Measurements from ENCODE around the gene STON2.

STON2 gene

GRCh38 chr14:81345781-81346180 is 54.3 kb downstream of the STON2 start:
- no peak for DNase-seq
- no peak for TF ChIP-seq POLR2A (IDR thresholded peaks at IDR 0.05; ENCODE audit: low read length)
- no peak for TF ChIP-seq GATA1 (IDR thresholded peaks at IDR 0.05; ENCODE audit: low read depth, low read length)

DNA sequence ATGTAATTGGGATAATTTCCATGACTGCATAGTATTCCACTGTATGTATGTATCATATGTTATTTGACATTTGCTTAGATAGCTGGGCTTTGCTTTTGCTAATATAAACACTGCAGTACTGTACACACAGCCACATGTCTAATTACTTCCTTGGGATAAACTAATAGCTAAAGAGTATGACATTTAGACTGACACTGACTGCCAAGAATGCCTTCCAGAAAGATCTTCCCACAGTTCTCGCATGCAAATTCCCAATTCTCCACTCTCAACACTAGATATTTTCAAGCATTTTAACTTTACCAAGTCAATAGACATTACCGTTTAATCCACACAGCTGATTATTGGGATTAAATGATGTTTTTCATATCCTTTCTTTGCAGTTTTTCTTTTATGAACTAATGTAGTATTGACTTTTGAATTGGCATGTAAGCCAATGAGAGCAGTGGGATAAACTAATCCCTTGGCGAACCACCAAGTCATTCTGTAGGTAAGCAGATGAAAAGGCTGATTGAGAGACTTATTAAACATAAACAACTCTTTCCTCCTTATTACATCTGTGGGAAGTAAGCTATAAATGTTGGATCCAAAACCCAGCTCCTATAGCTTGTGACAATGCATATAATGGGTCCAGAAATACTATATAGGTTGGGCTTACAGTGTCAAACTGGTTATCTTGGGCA is 55.5 kb downstream of the STON2 start:
- TF ChIP-seq POLR2A (IDR thresholded peaks at IDR 0.05; ENCODE audit: low read length) (no peak), GATA1 (IDR thresholded peaks at IDR 0.05; ENCODE audit: low read depth, low read length) (no peak)
- DNase-seq = no peak

GRCh38 chr14:81343701-81344100 is 56.4 kb downstream of the STON2 start:
- DNase-seq = no peak
- TF ChIP-seq GATA1 (IDR thresholded peaks at IDR 0.05; ENCODE audit: low read depth, low read length) (no peak), POLR2A (IDR thresholded peaks at IDR 0.05; ENCODE audit: low read length) (no peak)

- no peak for DNase-seq
- TF ChIP-seq POLR2A (IDR thresholded peaks at IDR 0.05; ENCODE audit: low read length) (no peak), GATA1 (IDR thresholded peaks at IDR 0.05; ENCODE audit: low read depth, low read length) (no peak)
These were observed 57.1 kb downstream of the STON2 start for GRCh38 chr14:81342850-81343580.

- no peak for DNase-seq
These were observed 58.3 kb downstream of the STON2 start for GRCh38 chr14:81341781-81342180.

GRCh38 chr14:81341370-81341769 is 58.8 kb downstream of the STON2 start:
- DNase-seq = no peak
- TF ChIP-seq POLR2A (IDR thresholded peaks at IDR 0.05; ENCODE audit: low read length) = no peak
- TF ChIP-seq GATA1 (IDR thresholded peaks at IDR 0.05; ENCODE audit: low read depth, low read length) = no peak

More at GRCh38 chr14:81341781-81342180, 58.3 kb downstream of the STON2 start:
- TF ChIP-seq POLR2A (IDR thresholded peaks at IDR 0.05; ENCODE audit: low read length) (no peak), GATA1 (IDR thresholded peaks at IDR 0.05; ENCODE audit: low read depth, low read length) (no peak)

DNA sequence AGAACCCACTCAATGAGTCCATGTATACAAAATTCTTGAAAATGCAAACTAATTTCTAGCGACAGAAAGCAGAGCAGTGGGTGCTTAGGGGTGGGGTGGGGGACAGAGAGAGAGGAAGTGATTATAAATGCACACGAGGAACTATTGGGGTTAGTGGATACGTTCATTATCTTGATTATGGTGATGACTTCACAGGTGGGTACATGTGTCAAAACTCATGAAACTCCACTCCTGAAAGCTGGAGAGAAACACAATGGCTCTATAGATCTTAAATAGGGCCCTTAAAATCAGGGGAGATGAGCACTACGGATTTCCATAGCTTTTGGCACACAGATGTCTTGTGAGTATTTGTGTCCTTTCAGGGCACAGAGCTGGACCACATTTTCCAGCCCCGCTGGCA is 59.9 kb downstream of the STON2 start:
- no peak for DNase-seq
- TF ChIP-seq POLR2A (IDR thresholded peaks at IDR 0.05; ENCODE audit: low read length) (no peak), GATA1 (IDR thresholded peaks at IDR 0.05; ENCODE audit: low read depth, low read length) (no peak)

GRCh38 chr14:81337073-81337472 is 63.1 kb downstream of the STON2 start:
- TF ChIP-seq POLR2A (IDR thresholded peaks at IDR 0.05; ENCODE audit: low read length) = no peak

GRCh38 chr14:81336009-81336408 is 64.1 kb downstream of the STON2 start:
- DNase-seq = no peak
- TF ChIP-seq GATA1 (IDR thresholded peaks at IDR 0.05; ENCODE audit: low read depth, low read length) = no peak
- no peak for TF ChIP-seq POLR2A (IDR thresholded peaks at IDR 0.05; ENCODE audit: low read length)

More at GRCh38 chr14:81337073-81337472, 63.1 kb downstream of the STON2 start:
- no peak for DNase-seq

DNA sequence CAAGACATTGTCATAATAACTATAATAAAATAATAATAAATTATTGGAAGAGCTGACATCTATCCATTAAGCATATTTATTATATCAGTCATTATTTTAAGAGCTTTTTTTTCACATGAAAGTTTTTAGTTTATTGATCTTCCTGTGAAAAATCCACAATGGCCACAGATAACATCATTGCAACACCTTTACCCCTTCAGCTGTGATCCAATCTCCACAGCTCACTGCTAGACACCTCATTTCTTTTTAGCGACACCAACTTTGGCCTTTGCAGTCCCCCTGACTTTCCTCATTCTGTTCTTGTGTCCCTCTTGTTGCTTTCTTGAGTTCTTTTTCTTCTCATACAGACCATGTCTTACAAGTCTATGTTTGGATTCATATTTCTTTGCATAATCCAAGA is 67.4 kb downstream of the STON2 start:
- DNase-seq = no peak
- TF ChIP-seq POLR2A (IDR thresholded peaks at IDR 0.05; ENCODE audit: low read length) = no peak
- no peak for TF ChIP-seq GATA1 (IDR thresholded peaks at IDR 0.05; ENCODE audit: low read depth, low read length)

DNA sequence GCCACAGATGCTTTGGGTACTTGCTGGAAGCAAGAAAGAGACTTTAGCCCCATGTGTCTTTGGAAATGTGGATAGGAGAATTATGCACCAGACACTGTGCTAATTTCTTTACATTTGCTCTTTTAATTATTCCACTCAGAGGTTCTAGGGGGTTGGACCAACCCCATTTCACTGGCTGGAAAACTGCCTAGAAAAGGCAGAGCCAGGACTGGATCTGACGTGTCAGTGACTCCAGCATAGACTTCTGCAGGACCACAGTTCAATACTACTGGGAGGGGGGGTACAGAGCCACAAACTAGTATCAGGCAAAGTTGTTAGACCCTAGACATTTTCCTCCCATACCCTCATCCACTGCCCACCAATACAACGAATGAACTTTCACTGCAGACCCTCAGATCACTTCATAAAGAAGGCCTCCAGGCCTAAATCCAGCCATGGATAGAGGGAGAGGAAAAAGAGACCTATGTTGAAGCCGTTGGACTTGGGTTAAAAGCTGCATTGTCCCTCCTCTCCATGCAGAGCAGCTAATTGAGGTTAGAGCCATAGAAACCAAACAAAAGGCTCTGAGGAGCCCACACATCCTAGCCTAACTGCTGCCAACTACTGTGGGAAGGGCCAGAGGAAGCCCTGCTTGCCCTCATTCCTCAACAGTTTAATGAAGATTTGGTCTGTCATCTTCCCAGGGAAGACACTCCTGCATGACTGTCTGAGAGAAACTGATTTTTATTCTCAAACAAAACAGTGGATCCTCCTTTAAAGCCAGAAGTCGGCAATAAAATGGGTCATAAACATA is 68.7 kb downstream of the STON2 start:
- TF ChIP-seq POLR2A (IDR thresholded peaks at IDR 0.05; ENCODE audit: low read length) (no peak), GATA1 (IDR thresholded peaks at IDR 0.05; ENCODE audit: low read depth, low read length) (no peak)
- DNase-seq = no peak

DNA sequence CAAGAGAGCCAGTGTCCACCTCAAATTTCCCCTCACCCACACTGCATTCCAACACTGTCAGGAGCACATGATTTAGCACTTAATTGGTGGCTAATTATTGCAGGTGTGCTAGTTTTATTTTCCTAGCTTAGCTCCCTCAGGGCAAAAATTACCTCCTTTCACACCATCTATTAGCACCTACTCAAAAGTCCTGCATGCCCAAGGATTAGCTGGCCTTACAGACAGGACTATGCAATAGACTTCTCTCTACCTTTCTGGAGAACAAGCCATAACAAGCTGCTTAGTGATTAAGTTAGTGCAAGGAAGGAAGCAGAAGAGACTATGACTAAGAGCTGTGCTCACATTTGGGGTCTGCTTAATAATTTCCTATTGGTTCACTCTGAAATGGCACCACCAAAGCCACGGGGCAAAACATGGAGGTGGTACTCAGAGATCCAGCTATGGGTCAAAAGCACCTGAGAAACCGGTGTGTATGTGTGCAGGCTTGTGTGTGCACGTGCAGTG is 69.5 kb downstream of the STON2 start:
- TF ChIP-seq POLR2A (IDR thresholded peaks at IDR 0.05; ENCODE audit: low read length) = no peak
- no peak for TF ChIP-seq GATA1 (IDR thresholded peaks at IDR 0.05; ENCODE audit: low read depth, low read length)
- no peak for DNase-seq

GRCh38 chr14:81329640-81330381 is 70.3 kb downstream of the STON2 start:
- DNase-seq = no peak
- TF ChIP-seq GATA1 (IDR thresholded peaks at IDR 0.05; ENCODE audit: low read depth, low read length) (no peak), POLR2A (IDR thresholded peaks at IDR 0.05; ENCODE audit: low read length) (no peak)
